ENCODE data around the gene SLC25A18. TPM values are rescaled to one million over a fixed set of nuclear protein-coding genes. Genes with fewer than 3 reads are reported as not detected.

SLC25A18 gene
- total RNA-seq, 2 experiments from 2014 or later: not detected

- Histone ChIP-seq H3K36me3 (ENCODE audit: insufficient read depth, low read length) (no peaks in the 10 kb centered on the region), H3K4me3 (ENCODE audit: low read depth, low read length, poor library complexity, severe bottlenecking) (no peak overlapping the region), H2AFZ (ENCODE audit: low read length) (no peak overlapping the region), H3K9me2 (ENCODE audit: insufficient read depth, low read length) (no peaks in the 10 kb centered on the region), H3K79me2 (ENCODE audit: insufficient read depth, low read depth, low read length) (no peaks in the 10 kb centered on the region), H4K20me1 (ENCODE audit: insufficient read depth, low read length) (no peaks in the 10 kb centered on the region), H3K27ac (ENCODE audit: low read depth, low read length, poor library complexity, severe bottlenecking) (no peak overlapping the region), H3K4me2 (ENCODE audit: low read length) (no peak overlapping the region), H3K9me3 (ENCODE audit: low read length) (no peaks in the 10 kb centered on the region), H3K4me1 (ENCODE audit: insufficient read depth, low read length, poor library complexity, severe bottlenecking) (no peaks in the 10 kb centered on the region)
- TF ChIP-seq EZH2phosphoT487 (IDR thresholded peaks at IDR 0.05; ENCODE audit: borderline replicate concordance, low read depth, low read length) (no peak), CTCF (conservative IDR thresholded peaks at IDR 0.05; ENCODE audit: low read length) (no peak)
- POLR2A ChIA-PET: interaction anchor here (0.7 kb wide), 1 partner anchor 12 kb away, joined by 3 read pairs; no protein-coding TSS in a partner anchor
- intact Hi-C loops (cut with micrococcal nuclease; ENCODE audit: unreplicated experiment): no loop called here
- no TSS peak for BruUV-seq (replicated peaks)
- CTCF ChIA-PET (ENCODE audit: unreplicated experiment): no interaction called here
- no peak for DNase-seq (ENCODE audit: low spot score)
Measured at GRCh38 chr22:17569971-17570511, 6.7 kb downstream of the SLC25A18 start.

GRCh38 chr22:17570851-17571631 is 7.7 kb downstream of the SLC25A18 start:
- no peaks in the 10 kb centered on the region for H3K79me2 ChIP-seq (ENCODE audit: insufficient read depth, low read depth, low read length)
- H3K36me3 ChIP-seq (ENCODE audit: insufficient read depth, low read length): no peaks in the 10 kb centered on the region
- H3K4me3 ChIP-seq (ENCODE audit: low read depth, low read length, poor library complexity, severe bottlenecking): no peak overlapping the region
- no peaks in the 10 kb centered on the region for H3K9me3 ChIP-seq (ENCODE audit: low read length)
- BruUV-seq (replicated peaks): no TSS peak
- POLR2A ChIA-PET: no interaction called here
- intact Hi-C loops (cut with micrococcal nuclease; ENCODE audit: unreplicated experiment): no loop called here
- H3K4me1 ChIP-seq (ENCODE audit: insufficient read depth, low read length, poor library complexity, severe bottlenecking): no peaks in the 10 kb centered on the region
- DNase-seq (ENCODE audit: low spot score): no peak
- H3K9me2 ChIP-seq (ENCODE audit: insufficient read depth, low read length): no peaks in the 10 kb centered on the region
- H3K27ac ChIP-seq (ENCODE audit: low read depth, low read length, poor library complexity, severe bottlenecking): no peak overlapping the region
- H2AFZ ChIP-seq (ENCODE audit: low read length): no peak overlapping the region
- no peak overlapping the region for H3K4me2 ChIP-seq (ENCODE audit: low read length)
- TF ChIP-seq CTCF (conservative IDR thresholded peaks at IDR 0.05; ENCODE audit: low read length): no peak
- TF ChIP-seq EZH2phosphoT487 (IDR thresholded peaks at IDR 0.05; ENCODE audit: borderline replicate concordance, low read depth, low read length): no peak
- CTCF ChIA-PET (ENCODE audit: unreplicated experiment): no interaction called here
- H4K20me1 ChIP-seq (ENCODE audit: insufficient read depth, low read length): no peaks in the 10 kb centered on the region

- BruUV-seq (replicated peaks): no TSS peak
- Histone ChIP-seq H3K27ac (ENCODE audit: low read depth, low read length, poor library complexity, severe bottlenecking) (no peak overlapping the region), H3K9me3 (ENCODE audit: low read length) (no peaks in the 10 kb centered on the region), H3K4me2 (ENCODE audit: low read length) (no peak overlapping the region), H3K9me2 (ENCODE audit: insufficient read depth, low read length) (no peaks in the 10 kb centered on the region), H2AFZ (ENCODE audit: low read length) (no peak overlapping the region), H3K79me2 (ENCODE audit: insufficient read depth, low read depth, low read length) (no peaks in the 10 kb centered on the region), H3K36me3 (ENCODE audit: insufficient read depth, low read length) (no peaks in the 10 kb centered on the region), H3K4me3 (ENCODE audit: low read depth, low read length, poor library complexity, severe bottlenecking) (no peak overlapping the region), H4K20me1 (ENCODE audit: insufficient read depth, low read length) (no peaks in the 10 kb centered on the region), H3K4me1 (ENCODE audit: insufficient read depth, low read length, poor library complexity, severe bottlenecking) (no peaks in the 10 kb centered on the region)
- CTCF ChIA-PET (ENCODE audit: unreplicated experiment): no interaction called here
- TF ChIP-seq EZH2phosphoT487 (IDR thresholded peaks at IDR 0.05; ENCODE audit: borderline replicate concordance, low read depth, low read length) (no peak), CTCF (conservative IDR thresholded peaks at IDR 0.05; ENCODE audit: low read length) (no peak)
- intact Hi-C loops (cut with micrococcal nuclease; ENCODE audit: unreplicated experiment): no loop called here
- DNase-seq (ENCODE audit: low spot score): no peak
- POLR2A ChIA-PET: interaction anchor here (0.7 kb wide), 1 partner anchor 353 kb away, joined by 3 read pairs; no protein-coding TSS in a partner anchor
Measured at GRCh38 chr22:17575151-17575550, 11.9 kb downstream of the SLC25A18 start.

Data from OCI-LY7 (cell line).